ENCODE measurements around the gene TRIM77.
"Not testable (repeated sequence)": the region's sequence is repeated elsewhere in the genome, so short reads cannot be mapped to it uniquely, and the experiment has no call there.

The TRIM77 gene, protein sequence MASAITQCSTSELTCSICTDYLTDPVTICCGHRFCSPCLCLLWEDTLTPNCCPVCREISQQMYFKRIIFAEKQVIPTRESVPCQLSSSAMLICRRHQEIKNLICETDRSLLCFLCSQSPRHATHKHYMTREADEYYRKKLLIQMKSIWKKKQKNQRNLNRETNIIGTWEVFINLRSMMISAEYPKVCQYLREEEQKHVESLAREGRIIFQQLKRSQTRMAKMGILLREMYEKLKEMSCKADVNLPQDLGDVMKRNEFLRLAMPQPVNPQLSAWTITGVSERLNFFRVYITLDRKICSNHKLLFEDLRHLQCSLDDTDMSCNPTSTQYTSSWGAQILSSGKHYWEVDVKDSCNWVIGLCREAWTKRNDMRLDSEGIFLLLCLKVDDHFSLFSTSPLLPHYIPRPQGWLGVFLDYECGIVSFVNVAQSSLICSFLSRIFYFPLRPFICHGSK

DNA sequence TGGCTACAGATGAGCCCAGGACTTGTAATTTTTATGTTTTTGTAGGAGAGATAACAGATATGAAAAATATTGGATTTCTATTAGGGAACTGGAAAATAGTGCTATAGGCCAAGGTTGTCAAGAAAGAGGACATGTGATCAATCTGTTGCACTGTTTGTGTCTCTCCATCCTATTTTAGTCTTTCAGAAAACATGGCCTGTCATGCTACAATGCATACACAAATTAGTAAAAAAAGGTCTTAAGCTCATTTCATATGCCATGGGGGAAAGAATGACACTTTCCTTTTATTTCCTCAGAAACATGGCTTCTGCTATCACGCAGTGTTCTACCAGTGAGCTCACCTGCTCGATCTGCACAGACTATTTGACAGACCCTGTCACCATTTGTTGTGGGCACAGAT, at the start of gene TRIM77:
Gene TRIM77, plus strand, starts transcription at position 301 of the 400 bp plus-strand sequence. Its CDS starts 0 bp downstream, at position 301.
- not testable (repeated sequence) for DNase-seq (ENCODE audit: low read depth, low spot score)

DNA sequence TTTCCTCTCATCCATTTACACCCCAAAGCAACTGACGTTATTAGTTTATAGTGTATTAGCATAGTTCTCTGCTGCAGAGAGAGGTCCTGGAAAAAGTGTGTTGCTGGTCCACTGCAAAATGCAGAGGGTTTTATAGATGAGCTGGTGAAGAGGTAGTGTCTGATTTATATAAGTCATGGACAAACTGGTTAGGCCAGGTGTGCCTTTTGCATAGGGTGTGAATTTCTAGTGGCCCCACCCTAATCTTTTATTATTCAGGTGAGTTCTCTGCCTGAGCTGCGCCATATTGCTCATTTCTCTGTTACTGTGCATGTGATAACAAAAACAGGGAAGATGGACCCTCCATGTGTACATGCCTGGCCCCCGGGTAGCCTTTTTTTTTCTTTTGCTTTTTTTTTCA, 43.1 kb upstream of the TRIM77 start:
- no peak for DNase-seq (ENCODE audit: low read depth, low spot score)

DNA sequence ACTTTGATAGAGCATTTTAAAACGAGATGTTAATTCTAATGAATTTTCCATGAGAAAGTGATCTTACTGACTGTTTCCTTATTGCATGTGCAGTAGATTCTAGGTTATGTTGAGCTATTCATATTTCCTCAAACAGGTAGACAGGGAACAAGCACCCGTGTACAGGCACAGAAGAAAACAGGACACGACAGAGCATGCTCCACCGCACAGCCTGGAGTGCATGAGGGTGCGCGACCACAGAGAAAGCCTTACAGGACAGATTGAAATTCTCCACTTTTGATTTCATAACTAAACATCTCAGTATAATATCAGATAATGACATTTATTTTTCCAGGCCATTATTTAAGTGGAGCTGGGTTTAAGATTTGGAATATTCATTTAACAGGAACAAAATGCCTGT, 41.9 kb upstream of the TRIM77 start:
- DNase-seq (ENCODE audit: low read depth, low spot score) = not testable (repeated sequence)

DNA sequence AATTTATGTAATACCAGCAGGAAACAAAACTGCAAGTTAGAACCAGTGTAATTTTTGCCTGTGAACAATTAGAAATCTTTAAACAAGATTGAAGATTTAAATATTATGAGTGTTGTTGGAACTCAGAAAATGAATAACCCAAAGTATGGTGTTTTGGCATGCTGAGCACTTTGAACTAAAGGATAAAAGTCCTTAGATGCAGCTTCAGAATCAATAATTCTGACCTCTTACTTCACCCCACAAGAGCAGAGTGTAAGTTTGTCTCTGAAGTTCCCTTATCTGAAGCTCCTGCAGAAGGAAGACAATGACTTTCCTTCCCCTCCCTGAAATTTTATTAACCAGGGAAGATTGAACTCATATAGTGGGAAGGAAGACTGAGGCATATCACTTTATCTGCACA, 40.5 kb upstream of the TRIM77 start:
- DNase-seq (ENCODE audit: low read depth, low spot score) = not testable (repeated sequence)

DNA sequence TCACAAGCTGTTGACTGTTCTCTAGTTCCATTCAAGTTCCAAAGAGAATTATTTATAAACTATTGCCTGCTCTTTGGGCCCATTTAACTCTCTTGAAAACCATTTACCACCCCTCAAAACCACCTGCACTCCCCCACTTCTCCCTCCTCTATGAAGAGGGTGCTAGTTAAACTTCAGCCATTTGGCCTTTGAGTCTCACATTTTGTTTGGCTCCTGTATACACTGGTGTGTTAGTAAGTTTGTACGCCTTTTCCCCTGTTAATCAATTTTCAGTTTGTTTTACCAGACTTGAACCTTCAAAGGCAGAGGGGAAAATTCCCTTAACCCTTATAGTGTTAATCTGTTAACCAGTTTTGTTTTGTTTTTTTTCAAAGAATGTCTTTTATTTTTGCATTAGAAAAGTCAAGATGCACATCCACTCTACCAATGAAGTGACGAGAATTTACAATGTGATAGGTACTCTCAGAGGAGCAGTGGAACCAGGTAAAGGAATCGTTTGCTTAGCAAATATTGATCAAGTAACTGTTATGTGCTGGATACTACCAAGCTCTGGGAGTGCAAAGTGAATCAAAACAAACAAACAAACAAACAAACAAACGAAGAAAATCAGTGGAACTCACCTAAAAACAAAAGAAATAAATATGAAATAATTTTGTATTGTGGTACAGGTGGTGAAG, 40.0 kb upstream of the TRIM77 start:
- not testable (repeated sequence) for DNase-seq (ENCODE audit: low read depth, low spot score)

DNA sequence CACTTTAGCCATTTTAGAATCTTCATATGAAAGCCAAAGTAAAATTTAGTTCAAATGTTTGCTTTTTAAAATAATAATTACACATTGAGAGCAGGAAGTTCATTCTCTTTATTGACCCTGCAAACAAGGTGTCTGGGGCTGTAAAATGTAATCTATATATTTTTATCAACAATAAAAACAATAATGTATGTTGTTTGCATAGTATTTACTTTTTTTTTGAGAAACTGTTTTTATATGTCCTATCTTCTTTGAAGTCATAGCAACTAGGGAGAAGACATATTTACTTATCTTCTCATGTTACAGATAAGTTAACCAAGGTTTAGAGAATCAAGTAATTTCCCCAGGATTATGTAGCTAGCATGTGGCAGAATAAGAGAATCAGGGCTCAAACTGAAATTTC, 37.6 kb upstream of the TRIM77 start:
- not testable (repeated sequence) for DNase-seq (ENCODE audit: low read depth, low spot score)

DNA sequence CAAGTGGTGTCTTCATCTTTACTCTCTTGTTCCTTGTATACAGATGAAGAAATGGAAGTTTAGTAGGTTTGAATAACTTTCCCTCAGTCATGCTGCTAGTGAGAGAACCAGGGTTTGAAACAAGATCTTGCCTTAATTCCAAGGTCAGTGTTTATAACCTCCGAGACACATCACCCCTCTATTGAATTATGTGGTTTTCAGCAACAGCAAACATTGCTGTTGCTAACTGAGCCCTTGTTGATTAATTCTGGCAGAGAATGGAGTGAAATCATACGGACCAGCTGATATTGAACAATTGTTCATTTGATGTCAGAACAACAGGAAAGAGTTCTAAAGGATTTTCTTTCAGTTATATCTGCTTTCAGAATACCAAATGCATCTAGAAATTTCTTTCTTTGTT, 36.7 kb upstream of the TRIM77 start:
- DNase-seq (ENCODE audit: low read depth, low spot score) = not testable (repeated sequence)

DNA sequence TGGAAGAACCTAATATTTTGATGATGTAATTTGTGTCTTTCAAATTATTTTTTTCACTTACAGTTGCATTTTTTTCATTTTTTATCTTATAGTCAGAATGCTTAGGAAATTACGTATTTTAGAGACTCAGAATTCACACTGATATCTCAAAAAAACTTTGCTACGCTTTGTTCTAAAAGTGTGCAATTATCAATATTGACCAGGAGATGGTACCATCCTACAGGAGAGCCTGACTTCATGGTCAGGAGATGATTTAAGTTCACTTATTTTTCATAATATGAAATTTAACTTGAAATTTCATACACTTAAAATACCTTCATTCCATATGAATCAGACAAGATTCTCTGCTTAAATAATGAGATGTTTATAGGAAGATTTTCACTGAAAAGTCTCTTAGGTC, 34.7 kb upstream of the TRIM77 start:
- DNase-seq (ENCODE audit: low read depth, low spot score) = not testable (repeated sequence)

DNA sequence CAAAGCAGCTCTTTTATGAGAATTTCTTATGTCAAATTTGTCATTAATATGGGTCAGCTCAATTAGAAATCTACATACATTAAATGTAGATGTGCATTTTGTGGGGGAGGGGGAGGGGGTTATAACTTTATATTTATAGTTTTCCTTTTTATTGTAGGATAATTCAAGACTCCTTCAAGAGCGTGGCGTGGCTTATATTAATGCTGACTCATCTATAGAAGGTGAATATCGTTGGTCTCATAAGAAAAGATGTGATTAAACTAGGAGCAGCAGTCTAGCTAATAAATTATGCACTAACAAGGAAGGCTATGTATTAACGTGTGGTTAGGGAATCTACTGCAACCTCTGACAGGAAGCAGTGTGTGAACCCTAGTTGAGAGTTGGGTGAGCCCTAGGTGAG, 34.2 kb upstream of the TRIM77 start:
- DNase-seq (ENCODE audit: low read depth, low spot score) = not testable (repeated sequence)

DNA sequence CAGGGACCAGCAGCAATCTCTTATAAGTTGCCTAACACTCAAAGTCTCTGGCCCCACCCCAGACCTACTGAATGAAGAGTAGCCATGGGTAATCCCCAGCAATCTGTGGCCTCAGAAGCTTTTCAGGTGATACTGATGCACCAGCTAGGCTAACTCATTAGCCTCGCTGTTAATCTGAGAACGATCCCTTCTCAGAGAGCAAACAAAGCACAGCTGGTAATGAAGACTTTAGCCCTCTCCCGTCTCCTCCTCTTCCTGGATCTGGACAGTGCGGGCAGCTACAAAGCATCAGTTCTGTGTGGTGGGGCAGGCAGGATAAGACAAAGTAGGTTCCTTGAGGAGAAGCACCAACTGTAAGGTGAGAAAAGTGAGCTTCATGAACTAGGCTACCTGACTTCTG, 3.0 kb upstream of the TRIM77 start:
- DNase-seq (ENCODE audit: low read depth, low spot score) = not testable (repeated sequence)

DNA sequence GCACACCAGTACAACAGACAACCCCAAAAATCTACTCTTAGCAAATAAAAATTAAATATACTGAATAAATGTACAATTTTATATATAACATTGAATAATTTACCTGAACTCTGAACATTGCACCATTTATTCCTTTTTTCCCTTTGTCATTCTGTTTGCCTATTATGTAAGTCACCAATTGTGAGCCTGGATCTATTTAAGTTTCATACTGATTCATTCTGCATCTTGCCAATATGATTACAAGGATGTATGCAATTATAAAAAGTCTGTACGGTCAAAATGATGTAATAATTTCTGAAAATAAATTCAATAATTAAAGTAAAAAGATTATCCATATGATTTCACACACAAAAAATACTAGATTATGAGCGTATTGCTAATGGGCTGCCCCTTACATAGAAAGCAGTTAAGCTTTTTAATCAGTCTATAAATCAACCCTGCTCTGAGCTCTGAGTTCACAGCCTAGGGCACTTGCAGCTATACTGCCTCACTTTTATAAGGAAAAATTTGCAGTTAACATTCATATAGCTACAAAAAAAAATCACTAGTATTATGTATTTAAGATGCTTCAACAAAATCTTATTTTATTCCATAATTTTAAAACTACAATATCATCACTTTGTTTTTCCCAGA, 14.9 kb downstream of the TRIM77 start:
- not testable (repeated sequence) for DNase-seq (ENCODE audit: low read depth, low spot score)

DNA sequence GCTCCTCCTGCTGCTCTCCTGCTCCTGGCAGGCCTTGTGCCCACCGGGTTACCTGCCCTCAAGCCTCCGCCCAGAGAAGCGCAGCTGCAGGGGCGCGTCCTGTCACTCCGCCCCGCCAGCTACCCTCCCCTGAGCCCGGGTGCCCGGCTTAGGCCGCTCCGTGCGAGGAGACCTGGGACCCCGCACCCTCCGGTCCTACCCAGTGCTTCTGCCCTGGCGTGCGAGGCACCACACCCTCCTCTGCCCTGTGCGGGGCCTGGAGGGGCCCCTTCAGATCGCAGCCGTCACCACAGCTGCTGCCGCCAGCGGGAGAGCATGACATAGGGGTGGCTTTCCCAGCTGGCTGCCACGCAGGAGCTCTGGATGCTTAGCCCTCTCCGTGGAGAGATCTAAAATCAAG, 20.1 kb downstream of the TRIM77 start:
- not testable (repeated sequence) for DNase-seq (ENCODE audit: low read depth, low spot score)

DNA sequence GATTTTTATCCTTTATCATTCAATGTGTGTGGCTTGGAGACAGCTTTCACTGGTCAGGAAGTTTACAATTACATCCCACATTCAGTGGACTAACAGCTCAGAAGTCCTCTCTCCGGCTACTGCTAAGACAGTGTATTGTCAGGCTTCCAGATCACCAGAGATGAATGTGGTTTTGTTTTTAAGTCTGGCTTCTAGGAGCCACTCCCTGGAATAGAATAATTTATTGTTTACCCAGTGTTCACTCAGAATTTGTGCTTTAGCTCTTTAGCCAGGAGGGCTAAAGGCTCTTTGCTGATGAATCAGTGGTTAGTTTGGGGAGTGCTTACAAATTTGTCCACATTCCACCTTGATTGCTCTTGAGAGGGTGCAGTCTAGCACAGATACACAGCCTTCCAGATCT, 26.5 kb downstream of the TRIM77 start:
- no peak for DNase-seq (ENCODE audit: low read depth, low spot score)

DNA sequence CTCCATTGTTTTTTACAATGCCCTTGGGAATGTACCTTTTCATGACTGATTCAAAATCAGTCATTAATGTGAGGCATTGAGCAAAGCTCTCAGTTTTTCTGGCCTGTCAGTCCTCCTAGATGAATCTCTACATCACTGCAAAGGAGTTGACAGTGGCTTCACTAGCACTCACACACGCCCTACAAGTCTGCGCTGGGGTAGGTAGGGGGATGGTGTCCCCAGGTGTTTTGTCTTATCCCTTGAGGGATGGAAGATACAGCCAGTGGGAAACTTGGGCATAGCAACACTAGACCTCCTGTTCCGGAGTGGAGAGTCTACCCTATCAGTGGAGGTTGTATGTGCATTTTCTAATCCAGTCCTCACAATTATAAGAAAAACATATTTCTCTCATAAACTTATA, 27.0 kb downstream of the TRIM77 start:
- DNase-seq (ENCODE audit: low read depth, low spot score) = no peak

DNA sequence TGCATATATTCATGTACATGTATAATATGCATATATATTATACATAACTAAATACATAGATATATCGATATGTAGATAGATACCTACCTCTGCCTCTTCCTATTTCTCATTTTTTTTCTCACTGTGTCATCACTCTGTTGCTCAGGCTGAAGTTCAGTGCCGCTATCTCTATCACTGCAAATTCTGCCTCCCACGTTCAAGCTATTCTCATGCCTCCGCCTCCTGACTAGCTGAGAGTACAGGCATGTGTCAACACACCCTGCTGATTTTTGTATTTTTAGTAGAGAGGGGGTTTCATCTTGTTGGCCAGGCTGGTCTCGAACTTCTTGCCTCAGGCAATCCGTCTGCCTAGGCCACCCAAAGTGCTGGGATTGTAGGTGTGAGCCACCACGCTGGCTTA, 31.3 kb downstream of the TRIM77 start:
- not testable (repeated sequence) for DNase-seq (ENCODE audit: low read depth, low spot score)

DNA sequence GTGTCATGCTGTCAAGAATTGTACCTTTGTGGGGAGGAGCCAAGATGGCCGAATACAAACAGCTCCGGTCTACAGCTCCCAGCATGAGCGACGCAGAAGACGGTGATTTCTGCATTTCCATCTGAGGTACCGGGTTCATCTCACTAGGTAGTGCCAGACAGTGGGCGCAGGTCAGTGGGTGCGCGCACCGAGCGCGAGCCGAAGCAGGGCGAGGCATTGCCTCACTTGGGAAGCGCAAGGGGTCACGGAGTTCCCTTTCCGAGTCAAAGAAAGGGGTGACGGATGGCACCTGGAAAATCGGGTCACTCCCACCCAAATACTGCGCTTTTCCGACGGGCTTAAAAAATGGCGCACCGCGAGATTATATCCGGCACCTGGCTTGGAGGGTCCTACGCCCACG, 34.1 kb downstream of the TRIM77 start:
- not testable (repeated sequence) for DNase-seq (ENCODE audit: low read depth, low spot score)

DNA sequence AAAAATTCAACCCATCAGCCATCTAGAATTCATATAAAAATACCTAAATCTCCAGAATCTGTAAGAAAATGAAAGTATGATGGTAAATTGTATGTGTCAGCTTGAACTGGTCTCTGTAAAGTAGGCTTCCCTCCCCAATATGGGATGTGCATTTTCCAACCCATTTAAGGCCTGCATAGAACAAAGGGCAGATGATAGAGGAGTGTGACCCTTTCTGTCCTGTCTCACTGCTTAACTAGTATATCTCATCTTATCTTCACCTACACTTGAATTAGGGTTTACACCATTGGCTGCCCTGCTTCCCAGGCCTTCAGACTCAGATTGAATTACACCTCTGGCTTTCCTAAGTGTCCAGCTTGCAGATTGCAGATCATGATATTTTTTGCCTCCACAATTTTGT, 40.7 kb downstream of the TRIM77 start:
- DNase-seq (ENCODE audit: low read depth, low spot score) = not testable (repeated sequence)
